Muscle of leg (tissue), 11 donors: Measurements from ENCODE around the gene TRIO. TPM values are rescaled to one million over a fixed set of nuclear protein-coding genes. Genes with fewer than 3 reads are reported as not detected.

ENCODE experiments used
- DNase-seq: peaks from one replicate; pipeline ENCODE4 v3.0.0; 2013
- H3K27ac ChIP-seq: one replicate; pipeline ENCODE4 v1.5.1; 2013; ENCODE audit warnings: mild to moderate bottlenecking, low read length, control low read depth
- H3K27me3 ChIP-seq: one replicate; pipeline ENCODE4 v1.6.1; 2013; ENCODE audit warnings: low read length; ENCODE audit not compliant: control insufficient read depth, insufficient read depth
- H3K36me3 ChIP-seq: one replicate; pipeline ENCODE4 v1.6.1; 2013; ENCODE audit warnings: low read length; ENCODE audit not compliant: control insufficient read depth, insufficient read depth
- H3K4me1 ChIP-seq: one replicate; pipeline ENCODE4 v1.6.1; 2013; ENCODE audit warnings: low read length; ENCODE audit not compliant: control insufficient read depth, insufficient read depth
- H3K4me3 ChIP-seq: one replicate; pipeline ENCODE4 v1.5.1; 2013; ENCODE audit warnings: low read length, control low read depth
- H3K9me3 ChIP-seq: replicated peaks from 2 replicates; pipeline ENCODE4 v1.6.1; 2013; ENCODE audit warnings: low read depth, low read length; ENCODE audit not compliant: control insufficient read depth
- WGBS: methylation state at CpG from one replicate; pipeline ENCODE4 v1.1.5; 2013; ENCODE audit warnings: missing lambda C conversion rate; ENCODE audit not compliant: insufficient coverage; 5-methylcytosine and 5-hydroxymethylcytosine counted together
- polyA plus RNA-seq, 8 donors: library from polyadenylated mRNA; unstranded; fragments of 120-200 nt; gene quantifications; one replicate each; pipeline versions ENCODE4 v1.2.1 to v1.2.3, GENCODE V29; 2013; ENCODE audit warnings: inconsistent platforms in 1 of 8, low replicate concordance in 1 of 8; ENCODE audit not compliant: insufficient read length in 8 of 8, insufficient read depth in 1 of 8
- total RNA-seq: library from RNA; stranded (reverse); fragments of 120-200 nt; gene quantifications from one replicate; pipeline ENCODE4 v1.2.4, GENCODE V29; 2013

The TRIO gene
- total and polyA plus RNA-seq, 9 donors, result 124 to 219 (median 168) TPM

GRCh38 chr5:14402424-14402823 is 259.3 kb downstream of the TRIO start:
- H3K4me3 ChIP-seq, result no peak overlapping the region
- no peak for DNase-seq
- no peak overlapping the region for H3K27ac ChIP-seq
- H3K36me3 ChIP-seq, result peaks cover 49% of the 10 kb centered on the region
- H3K4me1 ChIP-seq, result peaks cover 10% of the 10 kb centered on the region
- H3K27me3 ChIP-seq, result no peaks in the 10 kb centered on the region
- no peaks in the 10 kb centered on the region for H3K9me3 ChIP-seq
- 97% methylated on average over 6 of the region's 6 CpGs for WGBS

DNA sequence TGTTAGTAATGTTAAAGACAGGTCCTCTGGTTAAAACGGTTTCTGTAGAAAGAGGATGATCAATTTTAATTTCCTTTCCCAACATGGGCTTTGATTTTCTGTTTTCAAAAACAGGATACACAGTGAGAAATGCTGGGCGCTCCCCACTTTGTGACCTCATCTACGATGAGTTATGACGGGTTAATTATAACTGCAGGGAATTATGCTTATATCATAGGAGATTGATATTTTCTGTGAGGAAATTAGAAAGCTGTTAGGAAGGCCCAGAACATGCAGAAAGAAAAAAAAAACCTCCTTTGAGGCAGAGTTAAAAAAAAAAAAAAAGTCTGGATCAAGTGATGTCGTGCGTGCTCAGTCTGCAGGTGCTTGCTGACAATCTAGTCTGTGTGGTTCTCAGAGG is 261.6 kb downstream of the TRIO start:
- no peak overlapping the region for H3K27ac ChIP-seq
- 80% methylated on average over 1 of the region's 6 CpGs for WGBS

GRCh38 chr5:14405267-14405666 is 262.1 kb downstream of the TRIO start:
- 100% methylated on average over 4 of the region's 10 CpGs for WGBS
- Histone ChIP-seq H3K27me3 (no peaks in the 10 kb centered on the region), H3K36me3 (peaks cover 49% of the 10 kb centered on the region), H3K4me1 (peaks cover 13% of the 10 kb centered on the region), H3K4me3 (no peak overlapping the region), H3K9me3 (no peaks in the 10 kb centered on the region), H3K27ac (no peak overlapping the region)
- no peak for DNase-seq

More for the DNA sequence above, 261.6 kb downstream of the TRIO start:
- peaks cover 45% of the 10 kb centered on the region for H3K36me3 ChIP-seq
- no peak overlapping the region for H3K4me3 ChIP-seq
- no peak for DNase-seq
- H3K27me3 ChIP-seq, result no peaks in the 10 kb centered on the region
- H3K4me1 ChIP-seq, result peaks cover 11% of the 10 kb centered on the region
- H3K9me3 ChIP-seq, result no peaks in the 10 kb centered on the region

DNA sequence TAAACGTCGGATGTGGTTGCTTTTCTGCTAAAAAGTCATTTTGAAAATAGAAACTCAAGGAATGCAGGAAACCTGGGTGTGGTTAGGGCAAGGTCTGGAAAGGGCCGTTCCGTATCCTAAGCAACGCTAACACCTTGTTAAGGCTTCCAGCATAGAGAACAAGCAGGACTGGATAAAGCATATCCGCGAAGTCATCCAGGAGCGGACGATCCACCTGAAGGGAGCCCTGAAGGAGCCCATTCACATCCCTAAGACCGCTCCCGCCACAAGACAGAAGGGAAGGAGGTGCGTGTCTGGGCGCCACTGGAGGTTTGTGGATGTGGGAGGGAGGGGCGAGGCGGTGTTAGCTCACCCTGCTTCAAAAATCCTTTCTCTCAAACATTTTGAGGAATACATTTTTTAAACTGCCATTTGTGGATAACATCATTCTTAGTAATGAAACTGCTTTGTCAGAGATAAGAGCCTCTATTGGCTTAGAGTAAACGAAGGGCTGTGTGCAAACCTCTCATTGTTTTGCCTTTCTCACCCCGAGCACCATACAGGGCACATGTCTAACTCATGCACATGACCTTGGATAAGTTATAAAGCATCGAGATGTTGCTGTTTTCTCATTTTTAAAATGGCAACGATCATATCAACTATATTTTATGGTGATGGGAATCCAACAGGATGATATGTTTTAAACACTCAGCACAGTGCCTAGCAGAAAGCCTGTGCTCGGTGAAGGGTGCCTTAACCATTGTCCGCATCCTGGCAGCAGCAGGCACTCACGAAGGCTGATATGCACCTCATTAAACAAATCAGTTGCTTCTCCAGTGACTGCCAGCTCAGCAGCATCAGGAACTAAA is 262.8 kb downstream of the TRIO start:
- no peak for DNase-seq
- peaks cover 46% of the 10 kb centered on the region for H3K36me3 ChIP-seq
- peaks cover 13% of the 10 kb centered on the region for H3K4me1 ChIP-seq
- H3K27me3 ChIP-seq, result no peaks in the 10 kb centered on the region
- WGBS, result 81% methylated on average over 12 of the region's 22 CpGs
- no peak overlapping the region for H3K4me3 ChIP-seq
- no peak overlapping the region for H3K27ac ChIP-seq
- H3K9me3 ChIP-seq, result no peaks in the 10 kb centered on the region

DNA sequence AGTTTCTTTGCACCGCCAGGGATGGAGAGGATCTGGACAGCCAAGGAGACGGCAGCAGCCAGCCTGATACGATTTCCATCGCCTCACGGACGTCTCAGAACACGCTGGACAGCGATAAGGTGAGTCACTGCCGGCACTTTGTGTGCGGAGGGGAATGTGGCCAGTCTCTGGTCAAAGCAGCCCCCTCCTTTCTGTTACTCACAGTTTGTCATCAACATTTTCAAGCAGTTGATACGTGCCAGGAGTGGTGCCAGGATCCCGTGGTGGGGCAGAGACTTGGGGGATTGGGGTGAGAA is 263.4 kb downstream of the TRIO start:
- 88% methylated on average over 11 of the region's 12 CpGs for WGBS
- Histone ChIP-seq H3K36me3 (peaks cover 44% of the 10 kb centered on the region), H3K4me3 (no peak overlapping the region), H3K27me3 (no peaks in the 10 kb centered on the region), H3K4me1 (peaks cover 13% of the 10 kb centered on the region), H3K9me3 (no peaks in the 10 kb centered on the region), H3K27ac (no peak overlapping the region)
- no peak for DNase-seq

DNA sequence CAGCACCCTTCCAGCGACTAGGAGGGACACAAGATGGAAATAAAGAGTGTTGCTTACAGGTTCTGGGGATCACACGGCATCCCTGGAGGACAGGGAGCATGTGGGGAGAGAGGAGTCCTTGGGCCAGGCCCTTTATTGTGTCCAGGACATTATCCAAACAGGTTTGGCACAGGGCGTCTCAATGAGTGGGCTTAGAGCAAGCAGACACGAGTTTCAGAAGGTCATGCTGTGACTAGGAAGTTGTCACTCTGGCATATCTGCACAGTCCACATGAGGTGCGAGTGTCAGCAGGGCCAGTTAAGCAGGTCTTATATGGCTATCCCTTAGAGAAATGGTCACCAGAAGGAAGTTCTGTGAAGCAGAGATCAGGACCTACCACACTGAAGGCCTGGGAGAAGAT is 263.9 kb downstream of the TRIO start:
- DNase-seq, result no peak
- Histone ChIP-seq H3K9me3 (no peaks in the 10 kb centered on the region), H3K4me1 (peaks cover 16% of the 10 kb centered on the region), H3K36me3 (peaks cover 40% of the 10 kb centered on the region), H3K4me3 (no peak overlapping the region), H3K27me3 (no peaks in the 10 kb centered on the region), H3K27ac (no peak overlapping the region)
- 76% methylated on average over 4 of the region's 5 CpGs for WGBS

DNA sequence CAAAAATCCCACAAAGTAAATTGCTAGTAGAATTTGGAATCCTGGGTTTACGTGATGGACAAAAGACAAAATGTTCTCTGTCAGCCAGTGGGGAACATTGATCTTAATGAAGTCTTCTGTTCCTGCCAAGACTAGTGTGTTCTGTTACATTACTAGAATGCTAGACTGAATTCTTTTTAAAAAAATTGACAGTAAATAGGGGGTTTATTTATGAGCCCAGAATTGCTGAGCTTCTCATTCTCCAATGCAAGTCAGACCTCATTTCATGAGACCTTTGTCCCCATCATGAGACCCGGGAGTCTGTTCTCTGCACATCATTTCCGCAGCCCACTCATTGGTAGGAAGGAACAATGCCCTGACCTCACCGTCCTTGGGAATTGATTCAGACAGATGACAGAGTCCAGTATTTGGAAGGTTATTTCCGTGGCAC is 264.6 kb downstream of the TRIO start:
- WGBS, result no CpG with 5 or more reads among the region's 5 CpGs
- H3K4me1 ChIP-seq, result peaks cover 16% of the 10 kb centered on the region
- H3K9me3 ChIP-seq, result no peaks in the 10 kb centered on the region
- H3K27ac ChIP-seq, result no peak overlapping the region
- H3K27me3 ChIP-seq, result no peaks in the 10 kb centered on the region
- H3K36me3 ChIP-seq, result peaks cover 45% of the 10 kb centered on the region
- peak; percentile 65 for DNase-seq
- H3K4me3 ChIP-seq, result no peak overlapping the region

GRCh38 chr5:14408969-14409586 is 265.9 kb downstream of the TRIO start:
- Histone ChIP-seq H3K9me3 (no peaks in the 10 kb centered on the region), H3K27ac (peak overlapping the region; percentile 68), H3K27me3 (no peaks in the 10 kb centered on the region), H3K4me3 (no peak overlapping the region), H3K36me3 (peaks cover 51% of the 10 kb centered on the region), H3K4me1 (peaks cover 16% of the 10 kb centered on the region)
- peak; percentile 78 for DNase-seq
- WGBS, result 60% methylated on average over 3 of the region's 14 CpGs

GRCh38 chr5:14410068-14410393 is 266.9 kb downstream of the TRIO start:
- H3K36me3 ChIP-seq, result peaks cover 53% of the 10 kb centered on the region
- no peak for DNase-seq
- H3K27me3 ChIP-seq, result no peaks in the 10 kb centered on the region
- H3K9me3 ChIP-seq, result no peaks in the 10 kb centered on the region
- peaks cover 20% of the 10 kb centered on the region for H3K4me1 ChIP-seq
- H3K4me3 ChIP-seq, result no peak overlapping the region
- WGBS, result 53% methylated on average over 11 of the region's 12 CpGs
- peak overlapping the region; percentile 72 for H3K27ac ChIP-seq

- Histone ChIP-seq H3K9me3 (no peaks in the 10 kb centered on the region), H3K4me1 (peaks cover 25% of the 10 kb centered on the region), H3K27me3 (no peaks in the 10 kb centered on the region), H3K36me3 (peaks cover 53% of the 10 kb centered on the region), H3K4me3 (no peak overlapping the region), H3K27ac (peak overlapping the region; percentile 72)
- peak; percentile 94 for DNase-seq
- WGBS, result 31% methylated on average over 10 of the region's 18 CpGs
These were observed 267.5 kb downstream of the TRIO start for GRCh38 chr5:14410394-14411201.
